ENCODE measurements around the gene B4GALNT4.
"Not testable (repeated sequence)": the region's sequence is repeated elsewhere in the genome, so short reads cannot be mapped to it uniquely, and the experiment has no call there.

Gene B4GALNT4

GRCh38 chr11:358129-358800 lies 11.0 kb upstream of the B4GALNT4 start:
- DNase-seq (ENCODE audit: low read depth, low spot score), result no peak

DNA sequence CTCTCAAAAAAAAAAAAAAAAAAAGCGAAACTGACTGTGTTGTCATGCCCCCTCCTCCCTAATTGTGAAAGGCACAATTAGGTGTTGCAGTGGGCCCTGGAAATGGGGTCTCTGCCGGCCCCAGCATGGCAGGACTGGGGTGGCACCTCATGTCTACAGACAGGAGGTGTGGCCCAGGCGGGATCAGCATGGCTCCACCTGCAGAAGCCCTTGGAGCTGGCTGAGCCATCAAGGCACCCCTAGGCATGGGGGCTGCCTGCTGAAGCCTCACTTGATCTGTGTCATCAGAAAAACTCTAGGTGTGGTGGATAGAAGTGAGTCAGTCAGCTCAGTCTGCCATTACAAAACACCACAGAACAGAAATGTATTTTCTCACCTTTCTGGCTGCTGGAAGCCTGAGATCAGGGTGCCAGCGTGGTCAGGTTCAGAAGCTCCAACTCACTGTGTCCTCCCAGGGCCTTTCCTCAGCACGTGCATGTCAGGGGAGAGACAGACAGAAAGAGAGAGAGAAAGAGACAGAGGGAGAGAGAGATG lies 10.1 kb upstream of the B4GALNT4 start:
- no peak for DNase-seq (ENCODE audit: low read depth, low spot score)

DNA sequence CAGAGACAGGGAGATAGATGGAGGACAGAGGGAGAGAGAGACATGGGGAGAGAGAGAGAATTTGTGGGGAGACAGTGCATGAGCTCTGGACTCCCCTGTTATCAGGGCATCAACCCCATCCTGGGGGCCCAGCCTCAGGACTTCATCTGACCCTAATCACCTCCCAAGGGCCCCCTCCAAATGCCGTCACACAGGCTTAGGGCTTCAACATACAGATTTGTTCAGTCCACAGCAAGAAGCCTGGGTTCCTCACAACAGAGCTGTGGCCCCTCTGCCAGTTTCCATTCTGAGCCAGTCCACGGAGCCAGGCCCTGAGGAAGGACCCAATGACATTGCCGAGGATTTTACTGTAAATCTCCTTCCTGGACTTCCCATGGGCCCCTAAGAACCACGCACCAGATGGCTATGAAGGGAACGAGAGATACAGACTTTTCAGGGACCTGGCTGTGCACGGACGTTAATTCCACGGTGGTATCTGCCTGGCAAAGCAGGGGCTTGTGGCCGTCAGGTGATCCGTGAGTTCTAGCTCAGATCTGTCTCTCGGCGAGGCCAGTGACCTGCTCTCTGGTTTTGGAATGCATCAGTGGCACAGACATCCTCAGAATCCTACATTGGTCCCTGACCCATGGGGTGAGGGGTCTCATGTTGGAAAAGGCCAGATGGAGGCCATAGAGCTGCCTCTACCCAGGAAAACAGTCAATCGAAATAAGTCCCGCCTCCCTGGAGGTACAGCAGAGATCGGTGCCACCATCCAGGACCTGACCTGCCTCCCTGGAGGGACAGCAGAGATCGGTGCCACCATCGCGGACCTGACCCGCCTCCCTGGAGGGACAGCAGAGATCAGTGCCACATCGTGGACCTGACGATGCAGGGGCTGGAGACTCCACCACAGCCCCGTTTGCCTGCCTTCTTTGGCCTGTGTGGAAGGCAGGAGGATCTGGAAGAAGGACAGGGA lies 8.7 kb upstream of the B4GALNT4 start:
- DNase-seq (ENCODE audit: low read depth, low spot score), result no peak

- DNase-seq (ENCODE audit: low read depth, low spot score), result no peak
Measured at GRCh38 chr11:362642-363442, 6.5 kb upstream of the B4GALNT4 start.

- not testable (repeated sequence) for DNase-seq (ENCODE audit: low read depth, low spot score)
Measured at GRCh38 chr11:363443-363805, 5.9 kb upstream of the B4GALNT4 start.

DNA sequence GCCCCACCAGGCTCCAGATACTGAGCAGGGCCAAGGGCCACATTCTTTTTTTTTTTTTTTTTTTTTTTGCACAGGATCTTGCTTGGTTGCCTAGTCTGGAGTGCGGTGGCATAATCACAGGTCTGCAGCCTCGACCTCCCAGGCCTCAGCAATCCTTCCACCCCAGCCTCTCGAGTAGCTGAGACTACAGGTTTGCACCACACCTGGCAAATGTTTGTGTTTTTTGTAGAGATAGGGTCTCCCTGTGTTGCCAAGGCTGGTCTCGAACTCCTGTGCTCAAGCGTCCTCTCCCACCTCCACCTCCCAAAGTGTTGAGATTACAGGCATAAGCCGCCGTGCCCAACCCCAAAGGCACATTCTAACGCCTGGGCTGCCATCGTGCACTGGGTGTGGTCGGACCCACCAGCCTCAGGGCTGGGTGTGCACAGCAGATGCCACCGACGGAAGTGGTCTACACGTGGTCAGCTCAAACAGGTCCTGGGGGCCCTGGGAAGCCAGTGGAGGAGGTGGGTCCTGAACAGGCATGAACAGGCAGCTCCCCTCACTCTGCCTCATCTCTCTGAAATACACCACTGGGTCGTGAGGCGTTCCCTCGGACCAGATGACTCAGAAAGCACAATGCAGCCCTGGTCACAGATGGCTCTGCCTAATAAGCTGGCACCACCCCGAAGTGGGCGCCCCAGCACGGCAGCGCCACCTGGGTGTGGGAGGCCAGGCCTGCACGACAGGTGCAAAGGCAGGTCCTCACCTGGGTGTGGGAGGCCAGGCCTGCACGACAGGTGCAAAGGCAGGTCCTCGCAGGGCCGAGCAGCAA lies 5.1 kb upstream of the B4GALNT4 start:
- no peak for DNase-seq (ENCODE audit: low read depth, low spot score)

GRCh38 chr11:364991-365725 lies 4.1 kb upstream of the B4GALNT4 start:
- DNase-seq (ENCODE audit: low read depth, low spot score), result no peak

- DNase-seq (ENCODE audit: low read depth, low spot score), result no peak
Measured at GRCh38 chr11:365831-366230, 3.5 kb upstream of the B4GALNT4 start.

GRCh38 chr11:367956-368413 lies 1.3 kb upstream of the B4GALNT4 start:
- no peak for DNase-seq (ENCODE audit: low read depth, low spot score)

- DNase-seq (ENCODE audit: low read depth, low spot score), result no peak
Measured at GRCh38 chr11:368414-369335, 624 bp upstream of the B4GALNT4 start.

- DNase-seq (ENCODE audit: low read depth, low spot score), result no peak
Measured at GRCh38 chr11:370070-370941, 1.0 kb downstream of the B4GALNT4 start.

DNA sequence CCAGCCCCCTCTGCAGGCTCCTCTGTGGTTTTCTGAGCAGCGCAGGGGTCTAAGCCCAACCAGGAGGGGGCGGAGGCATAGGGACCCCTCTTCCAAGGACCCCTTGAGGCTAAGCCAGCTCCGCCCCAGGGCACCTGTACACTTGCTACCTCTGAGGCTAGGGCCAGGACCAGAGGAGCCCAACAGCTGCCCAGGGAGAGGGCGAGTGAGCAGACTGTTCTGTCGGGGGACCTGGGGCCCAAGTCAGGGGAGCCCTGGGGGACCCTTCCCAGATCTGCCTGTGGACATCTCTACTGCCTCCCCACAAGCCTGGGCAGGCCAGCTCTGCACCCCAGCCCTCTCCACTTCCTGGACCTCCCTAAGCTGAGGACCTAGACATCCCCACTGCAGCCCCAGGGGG lies 1.8 kb downstream of the B4GALNT4 start:
- no peak for DNase-seq (ENCODE audit: low read depth, low spot score)

DNA sequence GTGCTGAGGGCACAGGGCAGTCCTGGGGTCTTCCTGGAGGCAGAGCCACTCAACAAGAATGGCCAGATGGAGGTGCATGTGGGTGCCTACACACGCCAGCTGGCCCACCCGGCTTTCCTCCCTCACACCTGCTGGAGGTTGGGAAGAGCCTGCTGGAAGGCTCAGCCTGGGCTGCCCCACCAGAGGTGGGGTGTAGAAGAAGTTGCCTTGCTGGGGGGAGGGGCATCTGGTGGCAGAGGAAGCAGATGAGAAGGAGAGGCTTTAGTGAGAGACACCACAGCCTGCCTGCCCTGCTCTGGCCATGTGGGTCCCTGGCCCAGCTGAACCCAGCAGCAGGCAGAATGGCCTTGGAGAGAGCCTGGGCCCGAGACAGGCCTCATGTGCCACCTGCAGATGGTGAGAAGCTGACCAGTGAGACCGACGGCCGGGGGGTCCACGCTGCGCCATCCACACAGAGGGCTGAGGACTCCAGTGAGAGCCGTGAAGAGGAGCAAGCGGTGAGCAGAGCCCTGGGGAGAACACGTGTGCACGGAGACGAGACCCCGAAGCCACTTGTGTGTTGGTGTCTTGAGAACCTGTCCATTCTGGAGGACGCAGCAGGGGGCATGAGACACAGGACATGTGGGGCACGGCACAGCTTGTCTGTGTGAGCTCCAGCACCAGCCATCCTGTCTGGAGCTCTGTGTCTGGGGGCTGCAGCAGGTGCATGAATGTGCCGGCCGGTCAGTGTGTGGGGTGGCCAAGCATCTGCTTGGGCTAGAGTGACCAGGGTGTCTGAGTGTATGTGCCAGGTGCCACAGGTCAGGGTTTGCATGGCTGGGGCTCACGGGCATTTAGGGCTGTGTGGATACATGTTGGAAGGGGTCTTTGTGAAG lies 2.7 kb downstream of the B4GALNT4 start:
- DNase-seq (ENCODE audit: low read depth, low spot score), result no peak

- DNase-seq (ENCODE audit: low read depth, low spot score), result no peak
Measured at GRCh38 chr11:372809-373715, 3.8 kb downstream of the B4GALNT4 start.

DNA sequence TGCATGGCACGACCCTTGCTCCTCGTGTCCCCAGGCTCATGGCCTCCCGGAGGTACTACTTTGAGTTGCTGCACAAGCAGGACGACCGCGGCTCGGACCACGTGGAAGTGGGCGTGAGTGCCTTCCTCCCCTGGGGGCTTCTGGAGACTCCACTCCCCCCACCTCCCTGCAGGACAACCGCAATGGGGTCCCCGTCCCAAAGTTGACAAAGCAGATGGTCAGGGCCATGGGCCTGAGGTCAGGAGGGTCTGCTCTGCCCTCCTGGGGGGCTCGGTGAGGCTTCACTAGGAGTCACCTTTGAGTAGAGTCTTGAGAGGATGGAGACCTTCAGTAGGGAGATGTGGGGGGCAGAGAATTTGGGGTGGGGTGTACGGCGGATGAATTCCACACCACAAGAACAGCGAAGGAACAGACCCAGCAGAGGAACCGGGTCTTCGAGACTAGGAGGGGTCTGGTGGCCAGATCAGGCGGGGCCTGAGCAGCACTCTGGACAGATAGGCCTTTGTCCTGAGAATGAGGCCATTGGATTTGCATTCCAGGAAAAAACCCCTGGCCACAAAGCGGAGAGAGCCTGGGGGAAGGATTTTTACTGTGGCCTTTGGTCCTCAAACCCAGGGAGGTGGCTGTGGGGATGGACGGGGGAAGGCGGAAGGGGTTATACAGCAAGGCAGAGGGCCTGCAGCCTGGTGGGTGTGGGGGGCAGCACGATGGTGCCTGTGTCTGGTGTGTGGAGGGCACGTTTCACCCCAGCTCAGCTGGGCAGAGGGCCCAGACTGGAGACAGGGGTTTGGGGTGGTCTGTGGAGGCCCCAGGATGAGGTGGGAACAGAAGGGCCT lies 4.6 kb downstream of the B4GALNT4 start:
- DNase-seq (ENCODE audit: low read depth, low spot score), result no peak
